ENCODE results near the gene FSTL4.
"Not testable (repeated sequence)": the region's sequence is repeated elsewhere in the genome, so short reads cannot be mapped to it uniquely, and the experiment has no call there.

Gene FSTL4

GRCh38 chr5:133398646-133399101 is 213.7 kb downstream of the FSTL4 start:
- no peak for TF ChIP-seq CTCF (IDR thresholded peaks at IDR 0.05; ENCODE audit: low read depth, low read length)
- DNase-seq (ENCODE audit: extremely low read depth, low read depth) = no peak

GRCh38 chr5:133397990-133398645 is 214.2 kb downstream of the FSTL4 start:
- DNase-seq (ENCODE audit: extremely low read depth, low read depth) = no peak
- TF ChIP-seq CTCF (IDR thresholded peaks at IDR 0.05; ENCODE audit: low read depth, low read length) = no peak

- no peak for DNase-seq (ENCODE audit: extremely low read depth, low read depth)
- no peak for TF ChIP-seq CTCF (IDR thresholded peaks at IDR 0.05; ENCODE audit: low read depth, low read length)
These were observed 215.0 kb downstream of the FSTL4 start for GRCh38 chr5:133397348-133397747.

GRCh38 chr5:133396814-133397213 is 215.5 kb downstream of the FSTL4 start:
- DNase-seq (ENCODE audit: extremely low read depth, low read depth) = no peak
- no peak for TF ChIP-seq CTCF (IDR thresholded peaks at IDR 0.05; ENCODE audit: low read depth, low read length)

- DNase-seq (ENCODE audit: extremely low read depth, low read depth) = no peak
- TF ChIP-seq CTCF (IDR thresholded peaks at IDR 0.05; ENCODE audit: low read depth, low read length) = no peak
These were observed 216.1 kb downstream of the FSTL4 start for GRCh38 chr5:133396187-133396741.

- DNase-seq (ENCODE audit: extremely low read depth, low read depth) = not testable (repeated sequence)
These were observed 217.1 kb downstream of the FSTL4 start for GRCh38 chr5:133395207-133395606.

GRCh38 chr5:133394477-133394817 is 217.9 kb downstream of the FSTL4 start:
- DNase-seq (ENCODE audit: extremely low read depth, low read depth) = not testable (repeated sequence)

- TF ChIP-seq CTCF (IDR thresholded peaks at IDR 0.05; ENCODE audit: low read depth, low read length) = no peak
- DNase-seq (ENCODE audit: extremely low read depth, low read depth) = no peak
These were observed 218.4 kb downstream of the FSTL4 start for GRCh38 chr5:133393776-133394476.
